HG02763 (cell line): ENCODE measurements around the gene OR6P1.

Source experiments
- ATAC-seq: cut with Tn5 transposase; IDR thresholded peaks from one replicate; pipeline ENCODE4 v1.9.1; 2021; ENCODE audit warnings: mild to moderate bottlenecking, moderate library complexity; ENCODE audit not compliant: unreplicated experiment

The OR6P1 gene

GRCh38 chr1:158570480-158570879, at the start of gene OR6P1:
TSS of gene OR6P1 (minus strand) at chr1:158570580. CDS start at chr1:158563604, 6,976 bp downstream.
- no peak for ATAC-seq

GRCh38 chr1:158613764-158614163, 43.4 kb upstream of the OR6P1 start:
- ATAC-seq = no peak

GRCh38 chr1:158611916-158612315, 41.5 kb upstream of the OR6P1 start:
- ATAC-seq = no peak

- ATAC-seq = no peak
Measured at GRCh38 chr1:158607296-158607695, 36.9 kb upstream of the OR6P1 start.

GRCh38 chr1:158604968-158605367, 34.6 kb upstream of the OR6P1 start, which contains the start of gene OR10Z1:
TSS of gene OR10Z1 (plus strand) at chr1:158605268. CDS start at chr1:158606439, 1,171 bp downstream.
- ATAC-seq = no peak

GRCh38 chr1:158600735-158601134, 30.4 kb upstream of the OR6P1 start:
- ATAC-seq = no peak

- ATAC-seq = no peak
Measured at GRCh38 chr1:158586942-158587341, 16.6 kb upstream of the OR6P1 start.

GRCh38 chr1:158583962-158584361, 13.6 kb upstream of the OR6P1 start:
- ATAC-seq = no peak

- no peak for ATAC-seq
Measured at GRCh38 chr1:158579733-158580132, 9.4 kb upstream of the OR6P1 start, which contains the start of gene OR10X1. TSS of gene OR10X1 (minus strand) at chr1:158579899. CDS start at chr1:158579899, 0 bp downstream.

- no peak for ATAC-seq
Measured at GRCh38 chr1:158577561-158577960, 7.2 kb upstream of the OR6P1 start.

- no peak for ATAC-seq
Measured at GRCh38 chr1:158572226-158572625, 1.8 kb upstream of the OR6P1 start.

GRCh38 chr1:158564608-158565007, 5.8 kb downstream of the OR6P1 start:
- no peak for ATAC-seq

- ATAC-seq = no peak
Measured at GRCh38 chr1:158563853-158564252, 6.5 kb downstream of the OR6P1 start.

- no peak for ATAC-seq
Measured at GRCh38 chr1:158559696-158560095, 10.7 kb downstream of the OR6P1 start.

- no peak for ATAC-seq
Measured at GRCh38 chr1:158554352-158554751, 16.0 kb downstream of the OR6P1 start, which contains the start of gene OR6Y1. TSS of gene OR6Y1 (minus strand) at chr1:158554405. CDS start at chr1:158548105, 6,300 bp downstream.

- ATAC-seq = no peak
Measured at GRCh38 chr1:158552296-158552695, 18.1 kb downstream of the OR6P1 start.

- ATAC-seq = no peak
Measured at GRCh38 chr1:158547533-158547932, 22.8 kb downstream of the OR6P1 start.

GRCh38 chr1:158537609-158538008, 32.8 kb downstream of the OR6P1 start:
- ATAC-seq = no peak

- ATAC-seq = no peak
Measured at GRCh38 chr1:158534496-158534895, 35.9 kb downstream of the OR6P1 start.

GRCh38 chr1:158527190-158527815, 43.1 kb downstream of the OR6P1 start:
- ATAC-seq = no peak

GRCh38 chr1:158521666-158522058, 48.7 kb downstream of the OR6P1 start:
- no peak for ATAC-seq

GRCh38 chr1:158520955-158521665, 49.3 kb downstream of the OR6P1 start:
- ATAC-seq = no peak
